HUES6 (cell line): ENCODE data around the gene CAPN14.

Experiments
- H3K27ac ChIP-seq: 2 replicates; pipeline ENCODE4 v1.7.0; 2013; ENCODE audit warnings: low read depth, mild to moderate bottlenecking, low read length, inconsistent platforms
- H3K27me3 ChIP-seq: 2 replicates; pipeline ENCODE4 v1.6.1; 2013; ENCODE audit warnings: low read length; ENCODE audit not compliant: control insufficient read depth, insufficient read depth
- H3K36me3 ChIP-seq: 2 replicates; pipeline ENCODE4 v1.6.1; 2013; ENCODE audit warnings: low read length; ENCODE audit not compliant: control insufficient read depth, insufficient read depth
- H3K4me1 ChIP-seq: 2 replicates; pipeline ENCODE4 v1.6.1; 2013; ENCODE audit warnings: low read length; ENCODE audit not compliant: control insufficient read depth, insufficient read depth
- H3K4me3 ChIP-seq: 2 replicates; pipeline ENCODE4 v1.5.1; 2013; ENCODE audit warnings: low read depth, low read length
- H3K9ac ChIP-seq: one replicate; pipeline ENCODE4 v1.6.1; 2013; ENCODE audit warnings: mild to moderate bottlenecking, low read length
- H3K9me3 ChIP-seq: 2 replicates; pipeline ENCODE4 v1.6.1; 2013; ENCODE audit warnings: low read depth, low read length; ENCODE audit not compliant: control insufficient read depth, insufficient read depth

Gene CAPN14, protein sequence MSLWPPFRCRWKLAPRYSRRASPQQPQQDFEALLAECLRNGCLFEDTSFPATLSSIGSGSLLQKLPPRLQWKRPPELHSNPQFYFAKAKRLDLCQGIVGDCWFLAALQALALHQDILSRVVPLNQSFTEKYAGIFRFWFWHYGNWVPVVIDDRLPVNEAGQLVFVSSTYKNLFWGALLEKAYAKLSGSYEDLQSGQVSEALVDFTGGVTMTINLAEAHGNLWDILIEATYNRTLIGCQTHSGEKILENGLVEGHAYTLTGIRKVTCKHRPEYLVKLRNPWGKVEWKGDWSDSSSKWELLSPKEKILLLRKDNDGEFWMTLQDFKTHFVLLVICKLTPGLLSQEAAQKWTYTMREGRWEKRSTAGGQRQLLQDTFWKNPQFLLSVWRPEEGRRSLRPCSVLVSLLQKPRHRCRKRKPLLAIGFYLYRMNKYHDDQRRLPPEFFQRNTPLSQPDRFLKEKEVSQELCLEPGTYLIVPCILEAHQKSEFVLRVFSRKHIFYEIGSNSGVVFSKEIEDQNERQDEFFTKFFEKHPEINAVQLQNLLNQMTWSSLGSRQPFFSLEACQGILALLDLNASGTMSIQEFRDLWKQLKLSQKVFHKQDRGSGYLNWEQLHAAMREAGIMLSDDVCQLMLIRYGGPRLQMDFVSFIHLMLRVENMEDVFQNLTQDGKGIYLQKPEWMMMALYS

DNA sequence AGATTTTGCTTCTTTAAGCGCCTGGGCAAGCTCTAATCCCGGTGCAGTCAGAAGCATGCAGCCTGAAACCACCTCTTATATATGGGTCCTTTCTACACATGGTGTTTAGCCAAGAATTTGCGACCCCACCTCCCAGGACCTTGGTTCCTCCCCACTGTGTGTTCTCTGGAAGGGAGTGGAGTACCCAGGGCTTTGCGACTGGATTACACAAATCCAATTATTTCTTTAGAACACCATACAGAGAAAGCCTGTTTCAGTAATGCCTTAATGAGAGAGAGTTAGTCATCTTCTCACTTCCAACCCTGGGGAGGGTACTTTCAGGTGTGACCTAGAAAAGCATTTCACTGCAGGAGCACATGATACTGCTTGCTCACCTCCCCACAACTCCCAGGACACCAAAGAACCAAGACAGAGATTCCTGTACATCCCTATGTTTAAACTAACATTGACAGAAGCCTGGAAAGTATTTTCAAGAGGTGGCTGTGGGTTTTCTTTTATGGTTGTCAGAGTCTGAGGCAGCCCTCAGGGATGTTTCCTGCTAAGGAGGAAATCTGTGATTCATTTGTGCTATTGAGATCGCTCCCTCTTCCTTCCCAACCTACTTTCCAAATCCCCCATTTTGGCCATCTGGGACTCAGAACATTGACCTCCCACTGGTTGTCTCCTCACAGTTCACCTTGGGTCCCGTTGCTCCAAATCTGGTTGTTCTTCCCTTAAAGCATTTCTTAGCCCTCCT lies at the start of gene CAPN14:
TSS of gene CAPN14 (minus strand) at position 51 of the 736 bp plus-strand sequence. CDS start 12,068 bp downstream, outside the sequence.
- H3K4me1 ChIP-seq = peaks cover 10% of the 10 kb centered on the region
- H3K9ac ChIP-seq = no peak within 1 kb of the TSS
- H3K27ac ChIP-seq = no peak within 1 kb of the TSS
- no peaks in the 10 kb centered on the region for H3K9me3 ChIP-seq
- no peak within 1 kb of the TSS for H3K4me3 ChIP-seq
- no peaks in the 10 kb centered on the region for H3K36me3 ChIP-seq
- H3K27me3 ChIP-seq = no peaks in the 10 kb centered on the region

DNA sequence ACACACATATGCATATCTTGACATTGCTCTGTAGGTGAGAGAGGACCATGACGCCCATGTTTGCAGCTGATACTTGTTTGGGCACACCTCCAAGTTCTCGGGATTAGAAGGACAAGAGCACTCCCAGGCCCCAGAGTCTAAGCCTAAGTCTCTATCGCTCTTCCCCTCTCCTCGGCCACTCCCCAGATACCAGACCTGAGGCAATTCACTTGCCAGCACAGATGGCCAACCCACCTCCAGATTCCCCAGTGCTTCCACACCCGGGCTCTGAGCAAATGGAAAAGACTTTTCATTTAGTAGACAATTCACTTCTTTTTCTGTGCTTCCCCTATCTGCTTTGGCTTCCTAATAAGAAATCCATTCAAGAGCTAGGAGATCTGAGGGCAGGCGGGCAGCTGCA lies 49.5 kb upstream of the CAPN14 start:
- H3K4me1 ChIP-seq = peaks cover 26% of the 10 kb centered on the region
- no peaks in the 10 kb centered on the region for H3K27me3 ChIP-seq
- H3K27ac ChIP-seq = no peak overlapping the region

DNA sequence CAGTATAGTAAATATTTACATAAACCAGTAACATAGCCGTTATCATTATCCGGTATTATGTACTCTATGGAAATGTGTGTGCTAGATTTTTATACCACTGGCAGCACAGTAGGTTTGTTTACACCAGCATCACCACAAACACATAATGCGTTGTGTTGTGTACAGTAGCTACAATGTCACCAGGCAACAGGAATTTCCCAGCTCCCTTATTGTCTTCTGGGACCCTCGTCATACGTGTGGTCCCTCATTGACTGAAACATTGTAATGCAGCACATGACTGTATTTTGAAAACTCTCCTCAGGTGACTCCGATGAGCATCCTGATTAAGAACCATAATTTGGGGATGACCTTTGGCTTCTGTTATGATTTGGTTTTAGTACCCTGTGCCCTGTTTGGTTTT lies 47.9 kb upstream of the CAPN14 start:
- Histone ChIP-seq H3K36me3 (peaks cover 20% of the 10 kb centered on the region), H3K4me1 (peaks cover 15% of the 10 kb centered on the region), H3K9ac (no peak overlapping the region), H3K27ac (no peak overlapping the region), H3K4me3 (no peak overlapping the region), H3K9me3 (no peaks in the 10 kb centered on the region), H3K27me3 (no peaks in the 10 kb centered on the region)

More for the DNA sequence above, 49.5 kb upstream of the CAPN14 start:
- Histone ChIP-seq H3K9me3 (no peaks in the 10 kb centered on the region), H3K4me3 (no peak overlapping the region), H3K36me3 (peaks cover 18% of the 10 kb centered on the region), H3K9ac (no peak overlapping the region)

DNA sequence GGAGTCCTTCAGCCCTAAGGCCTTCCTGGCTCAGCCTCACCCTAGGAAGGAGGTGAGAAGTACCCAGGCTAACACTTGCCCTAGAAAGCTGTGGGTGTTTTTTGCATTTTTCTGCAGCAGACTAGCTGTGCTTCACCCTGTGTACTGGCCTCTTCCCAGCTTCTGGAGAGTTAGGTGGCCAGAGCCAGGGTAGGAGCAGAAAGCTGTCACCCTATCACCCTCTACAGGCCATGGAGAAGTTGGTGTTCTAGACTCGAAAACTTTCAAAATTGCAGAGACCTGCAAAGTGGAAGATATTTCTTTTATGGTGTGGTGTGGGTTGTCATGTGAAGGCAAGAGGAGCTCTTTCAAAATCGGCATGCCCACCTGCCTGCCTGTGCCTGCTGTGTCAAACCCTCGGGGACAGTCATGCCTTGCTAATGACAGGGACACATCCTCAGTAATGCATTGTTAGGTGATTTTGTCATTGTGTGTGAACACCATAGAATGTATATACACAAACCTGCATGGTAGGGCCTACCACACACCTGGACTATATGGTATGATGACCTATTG lies 46.4 kb upstream of the CAPN14 start:
- no peaks in the 10 kb centered on the region for H3K27me3 ChIP-seq
- H3K27ac ChIP-seq = no peak overlapping the region
- H3K36me3 ChIP-seq = peaks cover 20% of the 10 kb centered on the region
- no peak overlapping the region for H3K4me3 ChIP-seq
- peaks cover 2% of the 10 kb centered on the region; the same call in 1 of the 2 replicates for H3K4me1 ChIP-seq
- no peaks in the 10 kb centered on the region for H3K9me3 ChIP-seq
- no peak overlapping the region for H3K9ac ChIP-seq

DNA sequence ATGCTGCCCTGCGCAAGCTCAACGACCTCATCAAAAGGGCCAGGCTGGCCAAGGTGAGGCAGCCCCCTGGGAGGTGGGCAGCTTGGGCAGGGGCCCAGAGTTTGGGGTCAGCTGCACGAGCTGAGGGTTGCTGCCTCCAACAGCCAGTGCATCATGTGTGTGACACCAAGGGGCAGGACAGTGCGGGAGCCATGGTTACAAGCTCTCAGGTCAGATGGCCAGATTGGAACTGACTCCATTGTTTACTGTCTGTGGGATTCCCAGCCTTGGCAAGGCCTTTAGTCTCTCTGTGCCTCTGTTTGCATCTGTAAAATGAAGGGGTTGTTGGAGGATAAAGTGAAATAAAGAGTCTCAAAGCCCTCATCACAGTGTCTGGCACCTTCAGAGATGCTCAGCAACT lies 43.6 kb upstream of the CAPN14 start:
- peaks cover 26% of the 10 kb centered on the region for H3K4me1 ChIP-seq
- H3K9ac ChIP-seq = no peak overlapping the region
- H3K27ac ChIP-seq = no peak overlapping the region
- no peak overlapping the region for H3K4me3 ChIP-seq
- peaks cover 10% of the 10 kb centered on the region for H3K36me3 ChIP-seq
- H3K9me3 ChIP-seq = no peaks in the 10 kb centered on the region
- no peaks in the 10 kb centered on the region for H3K27me3 ChIP-seq

DNA sequence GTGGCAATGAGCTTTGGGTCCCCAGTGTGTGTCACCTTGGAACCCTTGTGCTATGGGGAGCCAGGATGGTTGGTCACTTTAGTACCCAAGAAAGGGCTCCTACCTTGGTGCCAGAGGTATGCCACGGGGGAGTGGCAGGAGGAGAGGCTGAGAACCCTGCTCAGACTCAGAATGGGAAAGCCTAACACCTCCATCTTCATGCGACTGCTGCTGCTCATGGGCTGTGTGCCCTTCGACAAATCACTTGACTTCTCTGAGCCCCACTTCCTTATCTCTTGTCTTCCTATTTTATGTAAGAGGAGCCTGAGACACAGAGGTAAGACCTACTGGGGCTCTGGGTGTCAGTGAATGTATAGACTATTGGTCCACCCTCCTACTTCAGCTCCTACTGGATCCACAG lies 41.8 kb upstream of the CAPN14 start:
- peaks cover 8% of the 10 kb centered on the region for H3K36me3 ChIP-seq
- H3K4me1 ChIP-seq = peaks cover 28% of the 10 kb centered on the region
- no peak overlapping the region for H3K9ac ChIP-seq

DNA sequence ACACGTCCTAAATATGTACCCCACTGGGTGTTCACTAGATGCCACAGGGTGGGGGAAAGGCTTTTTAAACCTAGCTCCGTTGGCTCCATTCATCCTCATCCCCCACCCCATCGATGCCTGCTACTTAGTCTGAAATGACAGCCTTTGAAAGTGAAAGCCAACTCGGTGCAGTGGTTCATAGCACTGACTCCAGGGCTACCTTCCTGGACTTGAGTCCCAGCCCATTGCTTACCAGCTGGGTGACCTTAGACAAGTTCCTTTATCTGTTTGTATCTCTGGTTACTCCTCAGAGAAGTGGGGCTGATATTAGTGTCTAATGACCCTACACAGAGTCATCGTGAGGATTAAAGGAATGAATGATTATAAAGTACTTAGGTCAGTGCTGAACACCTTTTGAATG lies 41.0 kb upstream of the CAPN14 start:
- Histone ChIP-seq H3K36me3 (peaks cover 5% of the 10 kb centered on the region; the same call in 1 of the 2 replicates), H3K4me3 (no peak overlapping the region), H3K4me1 (peaks cover 35% of the 10 kb centered on the region), H3K9ac (no peak overlapping the region), H3K27ac (no peak overlapping the region), H3K9me3 (no peaks in the 10 kb centered on the region), H3K27me3 (no peaks in the 10 kb centered on the region)

More for the DNA sequence above, 41.8 kb upstream of the CAPN14 start:
- Histone ChIP-seq H3K4me3 (no peak overlapping the region), H3K9me3 (no peaks in the 10 kb centered on the region), H3K27ac (no peak overlapping the region), H3K27me3 (no peaks in the 10 kb centered on the region)

DNA sequence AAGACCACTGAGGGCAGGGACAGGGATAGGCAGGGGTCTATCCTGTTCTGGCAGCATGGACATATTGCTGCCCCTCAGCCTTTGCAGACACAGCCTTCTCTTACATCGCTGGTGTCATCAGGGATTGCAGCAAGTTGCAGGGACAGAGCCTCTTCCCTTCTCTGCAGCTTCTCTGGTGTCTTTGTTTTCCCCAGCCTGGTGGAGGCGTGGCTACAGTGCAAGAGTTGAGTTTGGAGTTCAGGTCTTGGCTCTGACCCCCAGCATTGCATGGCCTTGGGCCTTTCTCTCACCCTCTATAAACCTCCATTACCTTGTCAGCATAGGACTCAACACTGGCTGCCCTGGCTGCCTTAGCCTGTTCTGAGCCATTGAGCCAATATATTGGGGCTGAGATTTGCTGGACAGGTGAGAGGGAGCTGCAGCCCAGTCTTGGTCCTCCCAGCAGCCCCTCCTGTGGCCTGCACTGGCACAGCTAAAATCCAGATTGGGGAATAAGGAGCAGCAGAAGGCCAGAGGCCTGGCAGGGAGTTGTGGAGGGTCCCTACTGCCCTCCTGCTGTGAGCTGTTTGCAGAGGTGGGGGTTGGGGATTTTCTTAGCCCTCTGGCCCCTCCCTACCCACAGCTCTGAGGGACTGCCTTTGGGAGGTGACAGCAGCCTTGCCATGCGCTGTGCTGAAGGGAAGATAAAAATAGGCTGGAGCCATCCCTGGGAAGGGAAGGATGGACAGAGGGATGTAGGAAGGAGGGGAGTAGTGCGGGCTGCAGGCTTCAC lies 39.5 kb upstream of the CAPN14 start:
- no peaks in the 10 kb centered on the region for H3K27me3 ChIP-seq
- no peak overlapping the region for H3K4me3 ChIP-seq
- peaks cover 35% of the 10 kb centered on the region for H3K4me1 ChIP-seq
- no peak overlapping the region for H3K27ac ChIP-seq
- H3K9me3 ChIP-seq = no peaks in the 10 kb centered on the region
- peaks cover 2% of the 10 kb centered on the region; the same call in 1 of the 2 replicates for H3K36me3 ChIP-seq
- H3K9ac ChIP-seq = no peak overlapping the region

DNA sequence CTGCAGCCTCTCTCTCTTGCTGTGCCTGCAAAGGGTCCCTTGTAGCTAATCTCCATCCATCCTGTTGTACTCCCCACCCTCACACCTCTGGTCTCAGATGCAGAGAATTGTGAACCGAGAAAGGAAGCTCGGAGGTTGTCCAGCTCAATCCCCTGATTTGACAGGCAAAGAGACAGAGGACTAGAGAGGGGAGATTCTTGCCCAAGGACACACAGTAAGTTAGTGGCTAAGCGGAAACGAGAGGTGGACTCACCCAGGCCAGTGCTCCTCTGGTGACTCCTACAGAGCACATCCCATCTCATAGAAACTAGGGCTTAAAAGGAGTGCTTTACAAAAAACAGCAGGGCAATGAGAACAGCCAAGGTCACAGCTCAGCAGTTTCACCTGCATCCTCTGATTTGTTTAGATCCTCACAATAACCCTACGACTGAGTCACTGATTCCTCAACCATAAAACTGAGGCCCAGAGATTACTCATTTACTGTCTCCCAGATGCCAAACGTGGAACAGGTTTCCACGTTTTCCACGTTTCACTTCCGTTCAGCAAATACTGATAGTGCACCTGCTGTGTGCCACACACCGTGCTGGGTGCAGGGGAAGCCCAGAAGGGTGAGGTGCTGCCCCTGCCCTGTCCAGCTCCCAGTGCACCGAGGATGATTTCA lies 38.7 kb upstream of the CAPN14 start:
- no peaks in the 10 kb centered on the region for H3K36me3 ChIP-seq
- H3K4me3 ChIP-seq = no peak overlapping the region
- no peak overlapping the region for H3K9ac ChIP-seq
- no peaks in the 10 kb centered on the region for H3K9me3 ChIP-seq
- no peaks in the 10 kb centered on the region for H3K27me3 ChIP-seq
- peaks cover 35% of the 10 kb centered on the region for H3K4me1 ChIP-seq
- no peak overlapping the region for H3K27ac ChIP-seq
